ENCODE results near the gene RPTOR. TPM values are rescaled to one million over a fixed set of nuclear protein-coding genes. Genes with fewer than 3 reads are reported as not detected.

The RPTOR gene
- polyA plus RNA-seq, 1 of the 3 experiments (the other 2 are of a cell fraction): 14.9 TPM

DNA sequence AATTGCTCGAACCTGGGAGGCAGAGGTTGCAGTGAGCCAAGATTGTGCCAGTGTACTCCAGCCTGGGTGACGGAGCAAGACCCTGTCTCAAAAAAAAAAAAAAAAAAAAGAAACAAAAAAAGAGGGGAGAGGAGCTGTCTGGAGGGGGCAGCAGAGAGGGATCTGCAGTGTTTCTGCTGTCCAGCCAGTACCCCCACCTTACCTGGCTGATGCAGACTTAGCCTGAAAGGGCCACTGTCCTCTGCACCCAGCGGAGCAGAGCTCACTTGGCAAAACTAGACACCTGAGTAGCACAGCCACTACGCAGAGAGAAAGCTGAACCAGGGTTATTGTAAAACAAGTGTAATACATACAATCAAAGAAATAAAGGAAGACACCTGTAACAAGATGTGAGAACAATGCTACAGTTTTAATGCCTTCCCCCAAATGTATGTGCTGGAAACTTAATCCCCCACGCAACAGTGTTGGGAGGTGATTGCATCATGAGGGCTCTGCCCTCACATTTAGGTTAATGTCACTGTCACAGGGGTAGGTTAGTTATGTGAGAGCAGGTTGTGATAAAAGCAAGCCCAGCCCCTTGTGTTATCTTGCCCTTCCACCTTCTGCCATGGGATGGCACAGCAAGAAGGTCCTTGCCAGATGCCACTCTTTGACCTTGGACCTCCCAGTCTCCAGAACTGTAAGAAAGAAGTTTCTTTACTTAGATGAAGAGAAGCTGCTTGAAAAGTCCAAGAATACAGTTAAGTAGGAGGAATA is 211.2 kb downstream of the RPTOR start:
- H3K9ac ChIP-seq: no peak overlapping the region
- ChIA-PET POLR2A (no interaction called here), CTCF (interaction anchor here (0.8 to 1.4 kb wide), 6 partner anchors 9 to 278 kb away, joined by 3 to 5 read pairs (median 3); no protein-coding TSS in a partner anchor)
- no peaks in the 10 kb centered on the region for H3K9me3 ChIP-seq
- H4K20me1 ChIP-seq (ENCODE audit: insufficient read depth): no peaks in the 10 kb centered on the region
- H3K27me3 ChIP-seq (ENCODE audit: insufficient read depth): no peaks in the 10 kb centered on the region
- H3F3A ChIP-seq (replicated peaks; ENCODE audit: insufficient read depth): peaks cover under 1% of the 10 kb centered on the region
- no peaks in the 10 kb centered on the region for H3K79me2 ChIP-seq (ENCODE audit: insufficient read depth)
- TF ChIP-seq, protein P1, sequence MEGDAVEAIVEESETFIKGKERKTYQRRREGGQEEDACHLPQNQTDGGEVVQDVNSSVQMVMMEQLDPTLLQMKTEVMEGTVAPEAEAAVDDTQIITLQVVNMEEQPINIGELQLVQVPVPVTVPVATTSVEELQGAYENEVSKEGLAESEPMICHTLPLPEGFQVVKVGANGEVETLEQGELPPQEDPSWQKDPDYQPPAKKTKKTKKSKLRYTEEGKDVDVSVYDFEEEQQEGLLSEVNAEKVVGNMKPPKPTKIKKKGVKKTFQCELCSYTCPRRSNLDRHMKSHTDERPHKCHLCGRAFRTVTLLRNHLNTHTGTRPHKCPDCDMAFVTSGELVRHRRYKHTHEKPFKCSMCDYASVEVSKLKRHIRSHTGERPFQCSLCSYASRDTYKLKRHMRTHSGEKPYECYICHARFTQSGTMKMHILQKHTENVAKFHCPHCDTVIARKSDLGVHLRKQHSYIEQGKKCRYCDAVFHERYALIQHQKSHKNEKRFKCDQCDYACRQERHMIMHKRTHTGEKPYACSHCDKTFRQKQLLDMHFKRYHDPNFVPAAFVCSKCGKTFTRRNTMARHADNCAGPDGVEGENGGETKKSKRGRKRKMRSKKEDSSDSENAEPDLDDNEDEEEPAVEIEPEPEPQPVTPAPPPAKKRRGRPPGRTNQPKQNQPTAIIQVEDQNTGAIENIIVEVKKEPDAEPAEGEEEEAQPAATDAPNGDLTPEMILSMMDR (IDR thresholded peaks at IDR 0.05): peak; percentile 45
- no peak for TF ChIP-seq RCOR1 (IDR thresholded peaks at IDR 0.05; ENCODE audit: low read length)
- no peak for TF ChIP-seq MEF2A (IDR thresholded peaks at IDR 0.05; ENCODE audit: borderline replicate concordance, low read depth)
- TF ChIP-seq TCF12 (IDR thresholded peaks at IDR 0.05): no peak
- no peak for TF ChIP-seq NFIC (IDR thresholded peaks at IDR 0.05; ENCODE audit: borderline replicate concordance)
- peak; percentile 4; the same call in 1 of the 2 replicates for TF ChIP-seq RAD21 (IDR thresholded peaks at IDR 0.05; ENCODE audit: low read length)
- TF ChIP-seq SIN3A (IDR thresholded peaks at IDR 0.05; ENCODE audit: borderline replicate concordance, low read depth, low read length): no peak
- TF ChIP-seq, protein P2, sequence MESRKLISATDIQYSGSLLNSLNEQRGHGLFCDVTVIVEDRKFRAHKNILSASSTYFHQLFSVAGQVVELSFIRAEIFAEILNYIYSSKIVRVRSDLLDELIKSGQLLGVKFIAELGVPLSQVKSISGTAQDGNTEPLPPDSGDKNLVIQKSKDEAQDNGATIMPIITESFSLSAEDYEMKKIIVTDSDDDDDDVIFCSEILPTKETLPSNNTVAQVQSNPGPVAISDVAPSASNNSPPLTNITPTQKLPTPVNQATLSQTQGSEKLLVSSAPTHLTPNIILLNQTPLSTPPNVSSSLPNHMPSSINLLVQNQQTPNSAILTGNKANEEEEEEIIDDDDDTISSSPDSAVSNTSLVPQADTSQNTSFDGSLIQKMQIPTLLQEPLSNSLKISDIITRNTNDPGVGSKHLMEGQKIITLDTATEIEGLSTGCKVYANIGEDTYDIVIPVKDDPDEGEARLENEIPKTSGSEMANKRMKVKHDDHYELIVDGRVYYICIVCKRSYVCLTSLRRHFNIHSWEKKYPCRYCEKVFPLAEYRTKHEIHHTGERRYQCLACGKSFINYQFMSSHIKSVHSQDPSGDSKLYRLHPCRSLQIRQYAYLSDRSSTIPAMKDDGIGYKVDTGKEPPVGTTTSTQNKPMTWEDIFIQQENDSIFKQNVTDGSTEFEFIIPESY (IDR thresholded peaks at IDR 0.05; ENCODE audit: borderline replicate concordance, low read depth): no peak
- TF ChIP-seq RXRA (IDR thresholded peaks at IDR 0.05; ENCODE audit: borderline replicate concordance, low read depth): no peak
- no peak for TF ChIP-seq RFX5 (IDR thresholded peaks at IDR 0.05; ENCODE audit: low read length)
- H3K36me3 ChIP-seq (replicated peaks in 1 of 2; ENCODE audit: control insufficient read depth in 1 of 2, insufficient read depth in 2 of 2, low read length in 1 of 2): peaks cover 16% of the 10 kb centered on the region in 2 experiments
- no peak overlapping the region for H3K27ac ChIP-seq (ENCODE audit: low read depth in 2 of 2, low read length in 1 of 2)
- H3K9me2 ChIP-seq: no peaks in the 10 kb centered on the region
- no peak for DNase-seq
- peaks cover 5 to 26% of the 10 kb centered on the region in 2 experiments; a peak in 3 of 4 replicates for H3K4me1 ChIP-seq (ENCODE audit: control insufficient read depth in 1 of 2, insufficient read depth in 2 of 2, low read depth in 1 of 2, low read length in 1 of 2)
- no peak overlapping the region for H3K4me2 ChIP-seq
- no peak overlapping the region for H2AFZ ChIP-seq (ENCODE audit: low read depth)
- no peak overlapping the region for H3K4me3 ChIP-seq (ENCODE audit: low read depth in 2 of 2, low read length in 1 of 2)
- 93% methylated on average over 5 of the region's 5 CpGs for WGBS (ENCODE audit: low lambda C conversion rate)

DNA sequence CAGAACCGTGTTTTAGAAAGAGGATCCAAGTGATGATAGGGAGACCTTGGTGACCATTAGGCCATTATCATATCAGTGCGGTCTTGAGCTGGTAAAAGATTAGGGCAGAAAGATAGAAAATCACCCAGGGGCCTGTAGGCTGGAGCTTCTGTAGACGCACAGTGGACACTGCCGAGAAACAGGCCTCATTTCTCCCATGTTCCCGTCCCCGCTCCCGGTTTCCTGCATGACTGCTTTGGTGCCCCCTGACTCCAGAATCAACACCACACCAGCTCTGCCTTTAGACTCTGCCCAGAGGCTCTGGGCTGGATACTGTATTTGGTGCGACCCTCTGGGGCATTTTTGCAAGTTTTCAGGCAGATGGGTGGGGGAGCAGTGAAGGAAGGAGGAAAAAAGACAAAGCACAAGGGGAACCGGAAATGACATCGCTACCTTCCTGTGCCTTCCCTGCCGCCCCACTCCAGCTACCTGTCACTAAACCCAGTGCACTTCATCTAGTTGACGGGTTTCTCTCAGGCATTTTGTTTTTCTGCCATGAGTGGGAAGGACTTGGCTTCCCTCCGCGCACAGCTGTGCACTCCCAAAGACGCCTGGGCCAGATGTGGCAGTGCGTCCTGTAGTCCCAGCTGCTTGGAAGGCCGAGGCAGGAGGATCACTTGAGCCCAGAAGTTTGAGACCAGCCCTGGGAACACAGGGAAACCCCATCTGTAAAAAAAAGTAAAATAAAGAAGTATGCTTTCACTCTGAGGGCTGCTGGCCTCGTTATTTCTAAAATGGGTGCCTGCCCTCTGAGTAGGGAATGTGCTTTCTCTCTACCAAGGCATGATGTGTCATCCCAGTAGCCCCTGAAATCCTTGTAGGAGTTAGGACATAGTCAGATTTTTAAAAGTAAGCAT is 214.1 kb downstream of the RPTOR start:
- no peak overlapping the region for H3K4me2 ChIP-seq
- no peak overlapping the region for H2AFZ ChIP-seq (ENCODE audit: low read depth)
- H3K4me3 ChIP-seq (ENCODE audit: low read depth in 2 of 2, low read length in 1 of 2): no peak overlapping the region
- H3K9me2 ChIP-seq: no peaks in the 10 kb centered on the region
- 95% methylated on average over 18 of the region's 18 CpGs for WGBS (ENCODE audit: low lambda C conversion rate)
- H3K27me3 ChIP-seq (ENCODE audit: insufficient read depth): no peaks in the 10 kb centered on the region
- H3K9ac ChIP-seq: no peak overlapping the region
- H3K36me3 ChIP-seq (replicated peaks in 1 of 2; ENCODE audit: control insufficient read depth in 1 of 2, insufficient read depth in 2 of 2, low read length in 1 of 2): peaks cover 16% of the 10 kb centered on the region in 2 experiments
- peaks cover 19% of the 10 kb centered on the region for H3F3A ChIP-seq (replicated peaks; ENCODE audit: insufficient read depth)
- ChIA-PET POLR2A (interaction anchor here (0.6 kb wide), 1 partner anchor 335 kb away, joined by 3 read pairs; no protein-coding TSS in a partner anchor), CTCF (interaction anchor here (0.6 to 0.7 kb wide), 2 partner anchors 65 to 139 kb away, joined by 3 read pairs; no protein-coding TSS in a partner anchor)
- no peaks in the 10 kb centered on the region for H3K9me3 ChIP-seq
- no peak overlapping the region for H3K27ac ChIP-seq (ENCODE audit: low read depth in 2 of 2, low read length in 1 of 2)
- DNase-seq: no peak
- no peaks in the 10 kb centered on the region for H3K79me2 ChIP-seq (ENCODE audit: insufficient read depth)
- no peaks in the 10 kb centered on the region for H4K20me1 ChIP-seq (ENCODE audit: insufficient read depth)
- H3K4me1 ChIP-seq (ENCODE audit: control insufficient read depth in 1 of 2, insufficient read depth in 2 of 2, low read depth in 1 of 2, low read length in 1 of 2): peaks cover 15 to 19% of the 10 kb centered on the region in 2 experiments
- TF ChIP-seq RXRA (IDR thresholded peaks at IDR 0.05; ENCODE audit: borderline replicate concordance, low read depth): no peak
- no peak for TF ChIP-seq NRF1 (IDR thresholded peaks at IDR 0.05; ENCODE audit: low read depth, low read length)
- no peak for TF ChIP-seq SMC3 (IDR thresholded peaks at IDR 0.05; ENCODE audit: low read depth, low read length)
- TF ChIP-seq, protein P3, sequence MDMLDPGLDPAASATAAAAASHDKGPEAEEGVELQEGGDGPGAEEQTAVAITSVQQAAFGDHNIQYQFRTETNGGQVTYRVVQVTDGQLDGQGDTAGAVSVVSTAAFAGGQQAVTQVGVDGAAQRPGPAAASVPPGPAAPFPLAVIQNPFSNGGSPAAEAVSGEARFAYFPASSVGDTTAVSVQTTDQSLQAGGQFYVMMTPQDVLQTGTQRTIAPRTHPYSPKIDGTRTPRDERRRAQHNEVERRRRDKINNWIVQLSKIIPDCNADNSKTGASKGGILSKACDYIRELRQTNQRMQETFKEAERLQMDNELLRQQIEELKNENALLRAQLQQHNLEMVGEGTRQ (IDR thresholded peaks at IDR 0.05; ENCODE audit: borderline replicate concordance, low read depth, low read length): no peak
- TF ChIP-seq RAD21 (IDR thresholded peaks at IDR 0.05; ENCODE audit: low read length): no peak
- TF ChIP-seq, protein P4, sequence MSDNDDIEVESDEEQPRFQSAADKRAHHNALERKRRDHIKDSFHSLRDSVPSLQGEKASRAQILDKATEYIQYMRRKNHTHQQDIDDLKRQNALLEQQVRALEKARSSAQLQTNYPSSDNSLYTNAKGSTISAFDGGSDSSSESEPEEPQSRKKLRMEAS (IDR thresholded peaks at IDR 0.05; ENCODE audit: low read depth): no peak
- no peak for TF ChIP-seq MEF2A (IDR thresholded peaks at IDR 0.05; ENCODE audit: borderline replicate concordance, low read depth)
- no peak for TF ChIP-seq POLR2AphosphoS5 (IDR thresholded peaks at IDR 0.05; ENCODE audit: low read depth, low read length)
- TF ChIP-seq, protein P5, sequence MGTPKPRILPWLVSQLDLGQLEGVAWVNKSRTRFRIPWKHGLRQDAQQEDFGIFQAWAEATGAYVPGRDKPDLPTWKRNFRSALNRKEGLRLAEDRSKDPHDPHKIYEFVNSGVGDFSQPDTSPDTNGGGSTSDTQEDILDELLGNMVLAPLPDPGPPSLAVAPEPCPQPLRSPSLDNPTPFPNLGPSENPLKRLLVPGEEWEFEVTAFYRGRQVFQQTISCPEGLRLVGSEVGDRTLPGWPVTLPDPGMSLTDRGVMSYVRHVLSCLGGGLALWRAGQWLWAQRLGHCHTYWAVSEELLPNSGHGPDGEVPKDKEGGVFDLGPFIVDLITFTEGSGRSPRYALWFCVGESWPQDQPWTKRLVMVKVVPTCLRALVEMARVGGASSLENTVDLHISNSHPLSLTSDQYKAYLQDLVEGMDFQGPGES (IDR thresholded peaks at IDR 0.05; ENCODE audit: low read depth, low read length): no peak
- TF ChIP-seq FOXJ3 (CRISPR knock-in tag; IDR thresholded peaks at IDR 0.05): no peak
- no peak for TF ChIP-seq MXI1 (IDR thresholded peaks at IDR 0.05; ENCODE audit: low read depth, low read length)
- no peak for TF ChIP-seq TCF12 (IDR thresholded peaks at IDR 0.05)
- no peak for TF ChIP-seq ELF1 (IDR thresholded peaks at IDR 0.05)
